GM11168 (cell line): ENCODE results near the gene MIDN.

Experiments used
- in situ Hi-C: fragments of 300-500 bp; cut with MboI; formaldehyde crosslinking; loops from one replicate; pipeline ENCODE4 v1.12.0; 2022; ENCODE audit warnings: low sequenced_read_pairs; ENCODE audit not compliant: unreplicated experiment

The MIDN gene

DNA sequence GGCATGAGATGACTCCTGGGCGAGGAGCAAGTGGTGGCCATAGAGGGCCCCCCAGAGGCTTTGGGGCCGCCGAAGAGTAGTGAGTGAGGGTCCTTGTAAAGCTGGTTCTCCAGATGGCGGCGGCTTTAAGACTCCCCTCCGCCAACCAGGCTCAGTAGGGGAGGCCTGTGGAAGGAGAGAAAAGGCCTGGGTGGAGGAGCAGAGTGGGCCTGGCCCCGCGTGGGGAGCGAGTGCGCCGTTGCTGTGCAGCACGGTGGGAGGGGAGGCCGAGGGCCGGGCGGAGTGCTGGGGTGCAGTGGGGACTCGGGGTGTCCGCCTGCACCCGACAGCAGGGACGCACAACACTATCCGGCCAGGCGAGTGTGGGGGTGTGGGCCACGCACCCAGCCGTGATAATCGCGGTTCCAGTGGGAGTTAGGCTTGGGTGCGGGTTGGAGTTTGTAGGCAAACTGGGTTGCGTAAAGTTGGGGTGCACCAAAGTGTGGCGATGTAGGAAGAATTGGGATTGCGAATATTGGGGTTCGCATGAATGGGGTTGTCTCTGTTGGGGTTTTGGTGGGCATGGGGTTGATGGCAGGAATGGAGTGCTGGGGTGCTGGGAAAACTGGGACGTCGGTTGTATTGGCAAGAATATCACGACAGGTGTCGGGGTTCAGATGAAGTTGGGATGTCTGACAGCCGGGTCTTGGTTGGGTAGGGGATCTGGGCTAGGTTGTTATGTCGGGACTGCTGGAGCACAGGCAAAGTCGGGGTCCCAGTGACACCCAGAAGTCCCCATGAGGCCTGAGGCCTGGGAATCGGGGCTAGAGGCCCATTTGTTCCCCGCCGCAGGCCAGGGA, 20.1 kb downstream of the MIDN start:
- in situ Hi-C loops: no loop called here

DNA sequence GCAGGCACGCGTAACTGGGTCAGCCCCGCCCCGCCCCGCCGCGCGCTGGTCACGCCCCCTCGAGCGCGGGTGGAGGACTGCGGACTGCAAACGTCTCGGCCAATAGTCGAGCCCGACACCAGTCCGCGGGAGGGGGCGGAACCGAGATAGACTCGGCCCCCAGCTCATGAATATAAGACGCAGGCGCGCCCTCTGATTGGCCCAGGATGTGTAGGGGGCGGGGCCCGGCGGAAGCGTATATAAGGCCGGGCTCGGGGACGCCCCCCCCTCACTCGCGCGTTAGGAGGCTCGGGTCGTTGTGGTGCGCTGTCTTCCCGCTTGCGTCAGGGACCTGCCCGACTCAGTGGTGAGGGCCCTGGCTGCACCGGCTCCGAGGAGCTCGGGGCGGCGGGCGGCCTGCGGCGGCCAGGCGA, 20.7 kb downstream of the MIDN start, which contains the start of gene CIRBP:
Gene CIRBP (plus strand): TSS at position 268 of the 413 bp plus-strand sequence. CDS start 1,602 bp downstream, outside the sequence.
- in situ Hi-C loops: no loop called here

DNA sequence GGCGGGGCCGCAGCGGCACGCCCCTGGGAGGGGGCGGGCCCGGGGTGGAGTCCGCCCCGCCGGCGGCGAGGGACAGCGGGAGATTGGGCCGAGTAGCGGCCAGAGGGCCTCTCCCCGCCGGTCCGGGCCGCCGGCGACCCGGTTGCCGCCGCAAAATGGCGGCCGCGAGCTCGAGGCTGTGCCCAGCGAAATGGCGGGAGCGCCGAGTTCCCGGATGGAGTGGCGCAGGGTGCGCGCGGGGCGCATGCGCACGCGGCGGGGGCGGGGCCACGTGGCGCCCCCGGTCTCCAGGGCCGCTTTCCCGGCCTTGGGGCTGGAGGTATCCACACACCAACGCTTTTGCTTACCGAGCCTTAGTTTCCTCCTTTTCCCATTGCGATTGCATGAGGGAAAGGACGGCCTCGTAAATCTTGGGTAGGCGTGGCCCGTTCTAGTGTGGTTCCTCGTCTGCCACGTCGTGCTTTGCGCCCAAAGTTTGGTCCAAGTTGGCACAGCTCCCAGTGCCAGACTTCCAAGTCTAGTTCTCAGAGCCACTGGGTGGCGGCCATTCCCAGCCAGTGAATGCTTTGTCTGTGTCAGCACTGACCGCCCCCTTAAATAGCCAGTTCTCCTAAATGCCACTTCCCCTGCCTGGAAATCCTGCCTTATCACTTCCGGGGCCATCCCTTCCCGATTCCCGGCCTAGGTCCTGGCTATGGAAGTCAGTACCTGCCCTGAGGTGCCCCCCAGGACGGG, 21.3 kb downstream of the MIDN start:
- in situ Hi-C loops: no loop called here

DNA sequence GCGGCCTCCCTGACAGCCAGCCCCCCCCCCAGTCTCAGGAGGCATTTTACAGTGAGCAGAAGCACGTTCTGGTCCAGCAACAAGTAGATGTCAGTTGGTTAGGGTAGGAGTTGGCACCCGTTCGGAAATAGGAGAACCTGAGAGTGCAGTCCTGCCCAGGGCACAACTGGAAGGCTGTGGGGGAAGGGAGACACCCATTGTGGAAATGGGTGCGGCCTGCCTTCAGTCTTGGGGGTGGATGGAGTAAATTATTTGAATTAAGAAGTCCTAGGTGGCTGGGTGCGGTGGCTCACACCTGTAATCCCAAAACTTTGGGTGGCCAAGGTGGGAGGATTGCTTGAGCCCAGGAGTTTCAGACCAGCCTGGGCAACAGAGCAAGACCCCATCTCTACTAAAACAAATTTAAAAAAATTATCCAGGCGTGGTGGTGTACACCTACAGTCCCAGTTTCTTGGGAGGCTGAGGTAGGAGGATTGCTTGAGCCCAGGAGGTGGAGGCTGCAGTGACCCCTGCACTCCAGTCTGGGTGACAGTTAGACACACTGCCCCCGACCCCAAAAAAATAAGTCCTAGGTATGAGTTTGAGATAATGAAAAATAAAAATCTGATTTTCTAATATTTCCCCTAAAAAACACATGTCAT, 21.9 kb downstream of the MIDN start:
- in situ Hi-C loops: no loop called here

DNA sequence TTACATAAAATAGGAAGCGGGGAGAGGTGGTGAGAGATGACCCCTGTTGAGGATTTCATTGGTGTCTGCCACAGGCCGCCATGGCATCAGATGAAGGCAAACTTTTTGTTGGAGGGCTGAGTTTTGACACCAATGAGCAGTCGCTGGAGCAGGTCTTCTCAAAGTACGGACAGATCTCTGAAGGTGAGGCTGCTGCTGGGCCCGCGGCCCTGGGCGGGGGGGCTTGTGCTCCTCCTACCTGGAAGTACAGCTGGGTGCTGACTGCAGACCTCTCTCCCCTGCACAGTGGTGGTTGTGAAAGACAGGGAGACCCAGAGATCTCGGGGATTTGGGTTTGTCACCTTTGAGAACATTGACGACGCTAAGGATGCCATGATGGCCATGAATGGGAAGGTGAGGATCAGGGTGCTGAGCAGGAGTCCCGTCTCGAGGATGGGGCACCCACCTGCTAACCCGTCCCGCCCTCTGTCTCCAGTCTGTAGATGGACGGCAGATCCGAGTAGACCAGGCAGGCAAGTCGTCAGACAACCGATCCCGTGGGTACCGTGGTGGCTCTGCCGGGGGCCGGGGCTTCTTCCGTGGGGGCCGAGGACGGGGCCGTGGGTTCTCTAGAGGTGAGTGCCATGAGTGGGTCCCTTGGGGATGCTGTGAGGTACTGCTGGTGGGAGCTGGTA, 22.6 kb downstream of the MIDN start:
- in situ Hi-C loops: no loop called here

DNA sequence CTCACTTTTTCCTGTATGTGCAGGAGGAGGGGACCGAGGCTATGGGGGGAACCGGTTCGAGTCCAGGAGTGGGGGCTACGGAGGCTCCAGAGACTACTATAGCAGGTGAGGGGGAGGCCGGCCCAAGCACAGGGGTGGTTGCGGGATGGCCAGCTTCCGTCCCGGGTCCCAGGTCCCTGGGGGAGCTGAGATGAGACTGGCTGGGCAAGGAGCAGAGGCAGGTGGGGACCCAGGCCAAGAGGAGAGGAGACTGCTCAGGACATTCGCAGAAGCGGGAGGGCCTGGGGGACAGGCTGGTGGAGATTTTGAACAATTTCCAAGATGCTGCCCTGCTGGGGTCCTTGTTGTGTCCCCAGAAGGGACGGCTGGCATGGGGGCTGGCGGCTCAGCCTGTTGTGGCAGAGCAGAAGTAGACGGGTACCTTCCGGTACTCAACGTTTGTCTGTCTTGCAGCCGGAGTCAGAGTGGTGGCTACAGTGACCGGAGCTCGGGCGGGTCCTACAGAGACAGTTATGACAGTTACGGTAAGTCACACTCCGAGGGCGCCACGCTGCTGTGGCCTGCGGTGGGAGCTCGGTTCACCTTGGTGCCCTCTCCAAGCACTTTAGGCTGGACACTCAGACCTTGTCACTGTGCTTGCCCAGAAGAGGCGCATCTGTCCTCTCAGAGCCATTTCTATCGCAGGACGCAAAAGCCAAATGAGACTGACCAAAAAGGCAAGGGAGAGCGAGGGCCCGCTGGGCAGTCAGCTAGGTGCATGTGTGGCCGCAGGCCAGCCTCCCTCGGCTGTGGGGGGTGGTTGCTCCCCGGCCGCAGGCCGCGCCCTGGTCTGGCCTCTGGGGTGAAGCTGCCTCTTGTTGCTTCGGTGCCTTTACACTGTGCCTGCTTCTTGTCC, 23.4 kb downstream of the MIDN start:
- in situ Hi-C loops: no loop called here

DNA sequence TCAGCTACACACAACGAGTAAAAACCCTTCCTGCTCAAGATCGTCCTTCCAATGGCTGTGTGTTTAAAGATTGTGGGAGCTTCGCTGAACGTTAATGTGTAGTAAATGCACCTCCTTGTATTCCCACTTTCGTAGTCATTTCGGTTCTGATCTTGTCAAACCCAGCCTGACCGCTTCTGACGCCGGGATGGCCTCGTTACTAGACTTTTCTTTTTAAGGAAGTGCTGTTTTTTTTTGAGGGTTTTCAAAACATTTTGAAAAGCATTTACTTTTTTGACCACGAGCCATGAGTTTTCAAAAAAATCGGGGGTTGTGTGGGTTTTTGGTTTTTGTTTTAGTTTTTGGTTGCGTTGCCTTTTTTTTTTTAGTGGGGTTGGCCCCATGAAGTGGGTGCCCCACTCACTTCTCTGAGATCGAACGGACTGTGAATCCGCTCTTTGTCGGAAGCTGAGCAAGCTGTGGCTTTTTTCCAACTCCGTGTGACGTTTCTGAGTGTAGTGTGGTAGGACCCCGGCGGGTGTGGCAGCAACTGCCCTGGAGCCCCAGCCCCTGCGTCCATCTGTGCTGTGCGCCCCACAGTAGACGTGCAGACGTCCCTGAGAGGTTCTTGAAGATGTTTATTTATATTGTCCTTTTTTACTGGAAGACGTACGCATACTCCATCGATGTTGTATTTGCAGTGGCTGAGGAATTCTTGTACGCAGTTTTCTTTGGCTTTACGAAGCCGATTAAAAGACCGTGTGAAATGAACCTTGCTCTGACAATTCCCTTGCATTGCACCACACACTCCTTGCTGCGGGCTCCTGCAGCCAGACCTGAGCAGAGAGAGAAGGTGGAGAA, 24.3 kb downstream of the MIDN start:
- in situ Hi-C loops: no loop called here

DNA sequence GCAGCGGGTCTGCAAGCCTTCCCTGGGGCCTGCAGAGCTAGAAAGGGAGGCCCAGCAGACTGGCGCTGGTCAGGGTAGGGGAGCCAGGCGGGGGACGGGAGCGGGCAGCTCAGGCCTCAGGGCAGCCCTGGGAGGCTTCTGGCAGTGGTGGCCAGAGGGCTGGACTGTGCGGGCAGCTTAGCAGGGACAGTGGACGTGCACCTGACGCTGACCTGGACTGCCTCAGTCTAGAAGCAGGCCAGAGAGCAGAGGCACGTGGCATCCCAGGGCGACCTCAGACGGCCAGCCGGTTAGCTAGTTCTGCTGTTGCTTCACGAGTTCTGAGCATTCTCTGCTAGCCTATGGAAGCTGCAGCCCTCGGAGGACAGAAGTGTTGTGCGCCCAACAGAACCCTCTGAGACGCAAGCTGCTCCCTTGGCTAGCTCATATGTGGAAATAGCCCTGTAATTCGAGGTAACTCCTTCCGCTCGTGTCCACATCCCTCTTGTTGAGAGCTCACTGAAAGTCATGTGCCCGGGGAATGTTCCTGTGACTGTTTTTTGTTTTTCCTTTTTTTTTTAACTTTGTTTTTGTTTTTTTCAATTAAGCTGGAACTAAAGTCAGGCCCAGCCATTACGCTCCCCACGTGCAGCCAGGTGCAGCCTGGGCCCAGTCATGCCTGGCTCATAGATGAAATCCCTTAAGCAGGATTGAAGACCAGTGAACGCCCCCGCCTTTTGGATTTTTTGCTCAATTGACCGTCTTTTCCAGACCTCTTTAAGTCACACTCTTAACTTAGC, 25.1 kb downstream of the MIDN start:
- in situ Hi-C loops: no loop called here

DNA sequence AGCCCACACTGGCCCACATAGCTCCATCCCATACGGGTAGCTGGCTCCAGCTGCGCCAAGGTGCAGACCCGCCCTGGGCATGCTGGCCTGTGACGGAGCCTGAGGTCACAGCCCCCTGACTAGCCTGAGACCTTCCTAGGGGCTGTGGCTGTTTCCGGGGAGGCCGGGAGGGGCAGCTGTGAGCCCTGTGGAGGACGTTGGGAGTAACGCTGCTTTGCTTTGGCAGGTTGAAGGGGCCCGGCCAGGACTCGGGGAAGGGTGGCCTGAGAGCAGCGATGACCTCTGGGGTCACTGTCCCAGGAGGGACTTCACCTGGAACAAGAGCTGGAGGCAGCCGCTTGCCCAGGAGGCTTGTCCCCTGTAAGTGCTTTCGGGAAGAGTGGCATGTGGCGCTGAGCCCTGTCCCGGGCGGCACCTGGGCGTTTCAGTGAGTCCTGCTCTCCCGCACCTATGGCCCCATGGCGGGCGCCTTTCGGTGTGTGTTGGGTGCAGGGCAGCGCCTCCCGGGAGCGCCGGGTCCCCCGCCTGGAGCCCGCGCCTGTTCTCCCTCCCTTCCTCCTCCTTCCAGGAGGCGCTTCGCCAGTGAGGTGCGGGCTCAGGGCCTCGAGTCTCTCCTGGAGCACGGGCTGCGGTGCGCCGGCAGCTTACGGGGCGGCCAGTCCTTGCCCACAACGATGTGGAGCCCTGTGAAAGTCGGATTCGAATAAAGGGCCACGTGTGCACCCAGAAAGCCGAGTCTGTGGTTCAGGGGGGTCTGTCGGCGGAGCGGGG, 25.9 kb downstream of the MIDN start:
- in situ Hi-C loops: no loop called here

DNA sequence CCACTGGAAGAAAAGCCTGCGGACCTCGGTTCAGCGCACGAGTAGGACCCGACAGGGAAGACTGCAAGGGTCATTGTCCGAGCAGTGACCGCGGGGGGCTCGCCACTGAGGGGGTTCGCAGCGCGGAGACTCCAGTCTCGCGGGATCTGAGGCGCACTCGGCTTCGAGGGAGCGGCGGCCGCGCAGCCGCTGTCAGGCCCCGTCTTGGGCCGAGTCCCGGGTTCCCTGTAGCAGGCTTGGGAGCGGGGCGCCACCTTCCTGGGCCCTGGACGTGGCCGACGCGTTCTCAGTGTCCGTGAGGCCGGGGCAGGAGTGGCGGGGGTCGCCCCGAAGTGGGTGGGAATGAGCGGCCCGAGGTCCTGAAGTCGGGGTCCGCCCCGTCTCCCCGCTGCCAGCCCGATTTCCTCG, 26.5 kb downstream of the MIDN start:
- in situ Hi-C loops: no loop called here

DNA sequence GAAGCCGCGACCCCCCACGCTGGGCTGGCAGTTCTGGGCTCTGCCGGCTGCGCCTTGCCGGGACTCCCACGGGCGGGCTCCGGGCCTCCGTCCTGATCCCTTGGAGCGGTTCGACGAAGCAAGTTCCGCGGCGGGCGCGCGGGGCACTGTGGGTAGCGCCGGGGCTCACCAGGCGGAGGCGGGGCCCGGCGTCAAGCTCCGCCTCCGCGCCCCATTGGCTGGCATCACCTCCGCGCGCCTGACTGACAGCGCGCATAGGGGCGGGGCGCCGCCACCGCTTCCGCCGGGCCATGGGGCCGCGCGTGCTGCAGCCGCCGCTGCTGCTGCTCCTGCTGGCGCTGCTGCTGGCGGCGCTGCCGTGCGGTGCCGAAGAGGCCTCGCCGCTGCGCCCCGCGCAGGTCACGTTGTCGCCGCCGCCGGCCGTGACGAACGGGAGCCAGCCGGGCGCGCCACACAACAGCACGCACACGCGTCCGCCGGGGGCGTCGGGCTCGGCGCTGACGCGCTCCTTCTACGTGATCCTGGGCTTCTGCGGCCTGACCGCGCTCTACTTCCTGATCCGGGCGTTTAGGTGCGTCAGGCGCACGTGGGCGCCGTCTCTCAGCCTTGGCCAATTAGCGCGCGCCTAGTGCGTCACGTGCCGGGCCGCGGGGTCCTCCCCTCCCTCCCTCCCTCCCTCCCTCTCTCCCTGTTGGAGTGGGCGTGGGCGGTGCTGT, 27.0 kb downstream of the MIDN start, which contains the start of gene FAM174C:
Gene FAM174C (plus strand): TSS at position 271 of the 716 bp plus-strand sequence. CDS start 20 bp downstream, at position 291.
- in situ Hi-C loops: no loop called here

DNA sequence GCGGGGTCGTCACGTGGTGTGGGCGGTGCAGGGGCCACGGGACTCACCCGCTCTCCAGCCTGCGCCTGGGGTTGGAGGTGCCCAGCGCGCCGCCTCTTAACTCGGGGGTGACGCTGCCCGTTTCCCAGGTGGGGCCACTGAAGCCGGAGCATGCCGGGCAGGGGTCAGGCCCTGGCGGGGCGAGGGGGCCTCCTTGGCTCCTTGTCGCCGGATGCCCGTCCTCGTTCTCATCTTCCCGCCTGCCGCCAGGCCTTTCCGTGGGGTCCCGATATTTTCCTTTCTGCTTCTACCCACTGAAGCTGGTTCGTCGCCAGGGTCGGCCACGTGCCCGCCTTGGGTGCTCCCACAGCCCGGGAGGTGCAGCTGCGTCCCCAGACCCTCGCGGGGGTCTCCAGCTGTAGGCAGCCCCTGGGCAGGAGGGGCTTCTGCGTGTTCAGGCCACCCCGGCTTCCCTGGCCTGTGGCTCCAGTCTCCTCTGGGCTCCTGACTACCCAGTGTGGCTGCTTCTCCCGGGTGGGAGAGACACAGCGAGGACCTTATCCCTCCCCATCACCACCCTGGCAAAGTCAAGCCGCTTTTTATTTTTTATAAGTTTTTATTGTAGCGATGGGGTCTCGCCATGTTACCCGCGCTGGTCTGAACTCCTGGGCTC, 27.7 kb downstream of the MIDN start:
- in situ Hi-C loops: no loop called here

DNA sequence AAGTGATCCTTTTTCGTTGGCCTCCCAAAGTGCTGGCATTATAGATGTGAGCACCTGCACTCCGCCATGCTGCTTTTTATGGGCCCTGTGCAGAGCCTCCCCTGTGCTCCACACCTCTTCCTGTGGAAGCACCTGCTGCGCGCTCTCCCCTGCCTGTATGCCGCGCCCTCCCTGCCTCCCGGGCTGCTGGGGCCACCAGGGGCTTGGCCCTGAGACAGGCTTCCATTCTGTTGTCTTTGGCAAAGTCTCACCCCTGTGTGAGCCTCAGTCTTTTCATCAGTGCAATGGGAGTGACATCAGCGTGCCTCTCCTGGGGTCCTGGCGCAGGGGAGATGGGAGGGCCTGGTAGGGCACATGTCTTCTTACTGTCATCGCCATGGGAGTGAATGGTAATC, 28.2 kb downstream of the MIDN start:
- in situ Hi-C loops: no loop called here

DNA sequence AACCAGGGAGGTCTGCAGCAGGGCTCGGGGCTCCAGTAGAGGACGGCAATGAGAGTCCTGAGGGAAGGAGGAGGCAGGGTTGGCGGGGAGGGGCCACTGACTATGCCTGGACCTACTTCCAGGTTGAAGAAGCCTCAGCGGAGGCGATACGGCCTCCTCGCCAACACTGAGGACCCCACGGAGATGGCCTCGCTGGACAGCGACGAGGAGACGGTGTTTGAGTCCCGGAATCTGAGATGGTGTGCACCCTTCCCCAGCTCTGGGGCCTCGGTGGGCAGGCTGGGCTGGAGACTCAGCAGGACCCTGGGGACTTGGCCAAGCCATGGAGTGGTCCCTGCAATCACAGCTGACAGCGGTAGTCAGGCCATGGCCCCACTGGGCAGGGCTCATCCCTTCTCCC, 28.7 kb downstream of the MIDN start:
- in situ Hi-C loops: no loop called here

DNA sequence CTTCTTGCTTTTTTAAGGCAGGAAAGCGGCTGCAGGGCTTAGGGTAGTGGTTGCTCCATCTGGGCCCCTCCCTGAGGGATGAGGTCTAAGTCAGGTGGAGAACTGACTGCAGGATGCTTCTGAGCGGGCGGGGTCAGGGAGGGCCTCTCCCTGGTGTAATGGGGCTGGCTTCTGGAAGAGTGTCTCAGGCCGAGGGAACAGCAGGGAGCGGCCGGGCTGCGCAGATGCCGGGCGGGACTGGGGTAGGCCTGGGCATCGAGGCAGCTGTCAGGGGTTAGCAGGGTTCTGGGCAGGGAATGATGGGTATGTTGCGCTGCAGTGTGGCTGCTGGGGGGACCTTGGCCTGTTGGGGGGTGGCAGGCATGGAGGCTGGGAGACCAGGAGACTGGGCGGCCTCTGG, 29.7 kb downstream of the MIDN start:
- in situ Hi-C loops: no loop called here
